C4-2B (cell line): Measurements from ENCODE around the gene PRKG1.

Source experiments
- H3K27ac ChIP-seq: fragments of 450-650 bp; 2 replicates; pipeline ENCODE4 v1.5.1; 2017
- CTCF ChIP-seq: fragments of 450-650 bp; conservative IDR thresholded peaks from 2 replicates; pipeline ENCODE4 v1.5.1; 2017; ENCODE audit warnings: mild to moderate bottlenecking
- ZFX ChIP-seq: fragments of 450-650 bp; IDR thresholded peaks from 2 replicates; pipeline ENCODE4 v1.6.1; 2017

Gene PRKG1

GRCh38 chr10:52318822-52319464 is 1244.7 kb downstream of the PRKG1 start:
- TF ChIP-seq ZFX: no peak
- no peak for TF ChIP-seq CTCF
- H3K27ac ChIP-seq: no peak overlapping the region

DNA sequence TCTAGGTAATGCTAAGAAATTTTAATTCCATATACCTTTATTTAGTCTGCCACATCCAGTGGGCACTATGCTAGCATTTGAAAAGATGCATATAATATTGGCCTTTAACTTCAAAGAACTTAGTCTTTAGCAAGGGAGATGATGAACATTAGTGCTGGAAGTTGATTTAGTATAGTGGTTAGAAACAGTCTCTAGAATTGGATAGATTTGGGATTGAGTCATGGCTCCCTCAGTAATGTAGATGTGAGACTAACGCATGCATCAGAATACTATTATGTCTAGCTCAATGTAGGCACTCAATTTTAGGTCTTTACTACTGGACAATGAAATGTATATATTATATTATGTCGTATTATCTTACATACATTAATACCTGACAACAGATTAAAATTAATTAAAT is 1245.6 kb downstream of the PRKG1 start:
- no peak overlapping the region for H3K27ac ChIP-seq
- TF ChIP-seq ZFX (no peak), CTCF (no peak)

DNA sequence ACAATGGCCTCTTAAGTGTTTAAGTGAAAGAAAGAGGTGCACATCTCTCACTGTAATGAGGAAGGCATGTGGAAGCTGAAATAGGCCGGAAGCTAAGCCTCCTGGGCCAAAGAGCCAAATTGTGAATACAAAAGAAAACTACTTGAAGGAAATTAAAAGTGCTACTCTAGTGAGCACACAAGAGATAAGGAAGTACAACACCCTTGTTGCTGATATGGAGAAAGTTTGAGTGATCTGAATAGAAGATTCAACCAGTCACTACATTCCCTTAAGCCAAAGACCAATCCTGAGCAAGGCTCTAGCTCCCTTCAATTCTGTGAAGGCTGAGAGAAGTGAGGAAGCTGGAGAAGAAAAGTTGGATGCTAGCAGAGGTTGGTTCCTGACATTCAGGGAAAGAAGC is 1248.0 kb downstream of the PRKG1 start:
- H3K27ac ChIP-seq: no peak overlapping the region
- TF ChIP-seq ZFX: no peak
- TF ChIP-seq CTCF: no peak

- TF ChIP-seq ZFX (no peak), CTCF (no peak)
- H3K27ac ChIP-seq: no peak overlapping the region
These were observed 1248.6 kb downstream of the PRKG1 start for GRCh38 chr10:52322936-52323335.

- TF ChIP-seq CTCF: no peak
- no peak for TF ChIP-seq ZFX
- H3K27ac ChIP-seq: no peak overlapping the region
These were observed 1252.1 kb downstream of the PRKG1 start for GRCh38 chr10:52326382-52326781.

DNA sequence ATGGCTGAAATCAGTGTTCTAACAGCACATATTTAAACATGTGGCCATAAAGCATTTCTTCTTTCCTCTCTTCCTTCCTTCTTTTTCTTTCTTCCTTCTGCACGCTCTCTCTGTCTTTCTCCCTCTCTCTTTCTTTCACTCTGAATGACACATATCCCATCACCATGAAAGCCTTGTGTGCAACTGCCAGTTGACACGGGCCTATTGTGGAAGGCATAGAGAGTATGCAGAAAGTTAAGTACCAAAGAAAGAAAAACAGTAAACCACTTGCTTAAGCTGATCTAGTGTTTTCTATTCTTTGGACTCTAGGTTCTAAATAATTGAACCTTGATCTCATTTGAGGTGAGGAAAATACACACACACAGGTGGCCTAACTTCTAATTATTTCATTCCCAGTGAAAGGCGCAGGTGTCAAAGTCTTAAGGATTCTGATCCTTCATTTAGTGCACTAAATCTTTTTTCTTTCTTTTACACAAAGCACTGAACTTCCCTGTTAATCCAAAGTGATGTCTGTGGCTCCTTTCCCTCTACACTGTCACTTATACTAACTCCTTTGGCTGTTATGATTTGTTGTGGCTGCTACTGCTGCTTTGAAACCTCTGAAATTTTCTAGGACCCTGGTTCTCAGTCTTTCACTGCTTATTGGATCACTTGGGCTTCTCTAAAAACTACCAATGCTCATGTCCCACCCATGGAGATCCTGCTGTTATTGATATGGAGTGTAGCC is 1257.5 kb downstream of the PRKG1 start:
- no peak overlapping the region for H3K27ac ChIP-seq
- TF ChIP-seq ZFX (no peak), CTCF (no peak)

DNA sequence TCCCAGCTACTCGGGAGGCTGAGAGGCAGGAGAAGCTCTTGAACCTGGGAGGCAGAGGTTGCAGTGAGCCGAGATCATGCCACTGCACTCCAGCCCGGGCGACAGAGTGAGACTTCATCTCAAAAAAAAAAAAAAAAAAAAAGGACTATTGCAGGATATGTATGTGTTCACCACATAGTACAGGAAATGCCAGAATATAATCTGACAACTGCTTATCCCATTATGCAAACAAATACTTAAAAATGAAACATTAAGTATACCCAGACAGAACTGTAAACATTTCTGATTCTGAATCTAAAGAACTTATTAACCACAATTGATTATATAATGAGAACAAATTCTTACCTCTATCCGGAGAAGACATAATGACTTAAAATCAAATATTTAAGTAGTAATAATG is 1258.5 kb downstream of the PRKG1 start:
- no peak overlapping the region for H3K27ac ChIP-seq
- TF ChIP-seq CTCF (no peak), ZFX (no peak)
